OCI-LY7 (cell line): ENCODE results near the gene HPSE2. TPM values are rescaled to one million over a fixed set of nuclear protein-coding genes. Genes with fewer than 3 reads are reported as not detected.

ENCODE experiments used
- BruUV-seq: library from RNA; stranded (reverse); fragments of 400-500 nt; replicated peaks from 2 replicates; lab custom pipeline; 2021; lab: Mats Ljungman, UMichigan
- CTCF ChIA-PET: fragments of 300-600 bp; sonication (Branson Sonifier 250); formaldehyde crosslinking; loops from one replicate; lab custom pipeline; 2022; ENCODE audit warnings: antibody characterized with exemption; ENCODE audit not compliant: unreplicated experiment; lab: Charles Lee
- POLR2A ChIA-PET: fragments of 300-600 bp; sonication (Branson Sonifier 250); formaldehyde crosslinking; loops from one replicate; lab custom pipeline; 2022; ENCODE audit warnings: antibody characterized with exemption; lab: Charles Lee
- DNase-seq: peaks from one replicate; pipeline ENCODE4 v3.0.0-alpha.2; 2015; ENCODE audit warnings: low spot score
- H2AFZ ChIP-seq: fragments of 200-600 bp; sonication (generic), shearing (Covaris generic); 2 replicates; pipeline ENCODE4 v1.6.1; 2014; ENCODE audit warnings: mild to moderate bottlenecking, antibody characterized with exemption, low read length, moderate library complexity
- H3K27ac ChIP-seq: fragments of 200-600 bp; sonication (generic); 2 replicates; pipeline ENCODE4 v1.5.1; 2014; ENCODE audit warnings: mixed run types, low read depth, mild to moderate bottlenecking, moderate library complexity, low read length, inconsistent platforms; ENCODE audit not compliant: poor library complexity, severe bottlenecking
- H3K36me3 ChIP-seq: fragments of 200-600 bp; sonication (generic); 2 replicates; pipeline ENCODE4 v1.6.1; 2014; ENCODE audit warnings: mild to moderate bottlenecking, antibody characterized with exemption, low read length, moderate library complexity, mixed read lengths; ENCODE audit not compliant: insufficient read depth
- H3K4me1 ChIP-seq: fragments of 200-600 bp; sonication (generic); 2 replicates; pipeline ENCODE4 v1.5.1; 2014; ENCODE audit warnings: mild to moderate bottlenecking, low read length; ENCODE audit not compliant: insufficient read depth, poor library complexity, severe bottlenecking
- H3K4me2 ChIP-seq: fragments of 200-600 bp; sonication (generic); 2 replicates; pipeline ENCODE4 v1.6.1; 2014; ENCODE audit warnings: mild to moderate bottlenecking, low read length
- H3K4me3 ChIP-seq: fragments of 200-600 bp; sonication (generic); 2 replicates; pipeline ENCODE4 v1.5.1; 2014; ENCODE audit warnings: mild to moderate bottlenecking, low read depth, low read length; ENCODE audit not compliant: poor library complexity, severe bottlenecking
- H3K79me2 ChIP-seq: fragments of 200-600 bp; sonication (generic); 2 replicates; pipeline ENCODE4 v1.6.1; 2016; ENCODE audit warnings: low read depth, mild to moderate bottlenecking, low read length, moderate library complexity, mixed read lengths; ENCODE audit not compliant: insufficient read depth
- H3K9me2 ChIP-seq: fragments of 200-600 bp; sonication (generic); 2 replicates; pipeline ENCODE4 v1.6.1; 2016; ENCODE audit warnings: mild to moderate bottlenecking, low read length, mixed read lengths; ENCODE audit not compliant: insufficient read depth
- H3K9me3 ChIP-seq: fragments of 200-600 bp; sonication (generic); 2 replicates; pipeline ENCODE4 v1.6.1; 2014; ENCODE audit warnings: mild to moderate bottlenecking, mixed run types, low read length, mixed read lengths
- H4K20me1 ChIP-seq: fragments of 200-600 bp; sonication (generic); 2 replicates; pipeline ENCODE4 v1.6.1; 2014; ENCODE audit warnings: mild to moderate bottlenecking, antibody characterized with exemption, low read length, moderate library complexity, mixed read lengths; ENCODE audit not compliant: insufficient read depth
- CTCF ChIP-seq: fragments of 200-600 bp; sonication (generic); conservative IDR thresholded peaks from 2 replicates; pipeline ENCODE4 v1.5.1; 2014; ENCODE audit warnings: mild to moderate bottlenecking, antibody characterized with exemption, low read length, moderate library complexity, mixed read lengths
- EZH2phosphoT487 ChIP-seq: fragments of 200-600 bp; sonication (generic); IDR thresholded peaks from 2 replicates; pipeline ENCODE4 v1.6.1; 2018; ENCODE audit warnings: low read depth, borderline replicate concordance, mild to moderate bottlenecking, mixed run types, antibody characterized with exemption, low read length, moderate library complexity, mixed read lengths
- intact Hi-C: fragments of 100-400 bp; cut with micrococcal nuclease; formaldehyde crosslinking; loops from one replicate; pipeline ENCODE4 v1.10.0; 2022; ENCODE audit not compliant: unreplicated experiment
- total RNA-seq, 2 experiments: library from RNA; depleted of rRNA in 1 of 2; stranded (reverse); fragments of >200 nt in 1 of 2; shearing (Covaris generic) in 1 of 2; gene quantifications; 2 replicates each; pipeline ENCODE4 v1.2.3, GENCODE V29; 2014 to 2022

The HPSE2 gene
- total RNA-seq, 2 experiments from 2014 or later: not detected

- ChIA-PET CTCF (no interaction called here), POLR2A (no interaction called here)
- BruUV-seq: no TSS peak
- TF ChIP-seq EZH2phosphoT487: no peak
- TF ChIP-seq CTCF: no peak
- H3K4me3 ChIP-seq: no peak overlapping the region
- H4K20me1 ChIP-seq: no peaks in the 10 kb centered on the region
- DNase-seq: no peak
- H3K9me3 ChIP-seq: no peaks in the 10 kb centered on the region
- intact Hi-C loops: no loop called here
- no peaks in the 10 kb centered on the region for H3K4me1 ChIP-seq
- no peak overlapping the region for H3K27ac ChIP-seq
- H3K79me2 ChIP-seq: no peaks in the 10 kb centered on the region
- no peaks in the 10 kb centered on the region for H3K9me2 ChIP-seq
- H2AFZ ChIP-seq: no peak overlapping the region
- H3K4me2 ChIP-seq: no peak overlapping the region
- H3K36me3 ChIP-seq: no peaks in the 10 kb centered on the region
These were observed 420.4 kb downstream of the HPSE2 start for GRCh38 chr10:98815039-98815885.

GRCh38 chr10:98814470-98814869 lies 421.2 kb downstream of the HPSE2 start:
- CTCF ChIA-PET: no interaction called here
- BruUV-seq: no TSS peak
- Histone ChIP-seq H3K79me2 (no peaks in the 10 kb centered on the region), H3K9me3 (no peaks in the 10 kb centered on the region), H4K20me1 (no peaks in the 10 kb centered on the region), H3K27ac (no peak overlapping the region), H3K4me1 (no peaks in the 10 kb centered on the region), H3K9me2 (no peaks in the 10 kb centered on the region), H3K4me3 (no peak overlapping the region), H3K36me3 (no peaks in the 10 kb centered on the region), H2AFZ (no peak overlapping the region), H3K4me2 (no peak overlapping the region)
- POLR2A ChIA-PET: no interaction called here
- DNase-seq: no peak
- TF ChIP-seq CTCF (no peak), EZH2phosphoT487 (no peak)
- intact Hi-C loops: no loop called here

- no peaks in the 10 kb centered on the region for H3K4me1 ChIP-seq
- H3K9me3 ChIP-seq: no peaks in the 10 kb centered on the region
- CTCF ChIA-PET: no interaction called here
- no peak overlapping the region for H2AFZ ChIP-seq
- no peak for DNase-seq
- no peaks in the 10 kb centered on the region for H3K36me3 ChIP-seq
- intact Hi-C loops: no loop called here
- TF ChIP-seq CTCF (no peak), EZH2phosphoT487 (no peak)
- POLR2A ChIA-PET: interaction anchor here (1.0 kb wide), 1 partner anchor 9 kb away, joined by 3 read pairs; no protein-coding TSS in a partner anchor
- BruUV-seq: no TSS peak
- no peaks in the 10 kb centered on the region for H4K20me1 ChIP-seq
- H3K79me2 ChIP-seq: no peaks in the 10 kb centered on the region
- no peak overlapping the region for H3K4me2 ChIP-seq
- H3K27ac ChIP-seq: no peak overlapping the region
- H3K9me2 ChIP-seq: no peaks in the 10 kb centered on the region
- H3K4me3 ChIP-seq: no peak overlapping the region
These were observed 427.3 kb downstream of the HPSE2 start for GRCh38 chr10:98808282-98808892.
